Measurements from ENCODE around the gene MBIP.

DNA sequence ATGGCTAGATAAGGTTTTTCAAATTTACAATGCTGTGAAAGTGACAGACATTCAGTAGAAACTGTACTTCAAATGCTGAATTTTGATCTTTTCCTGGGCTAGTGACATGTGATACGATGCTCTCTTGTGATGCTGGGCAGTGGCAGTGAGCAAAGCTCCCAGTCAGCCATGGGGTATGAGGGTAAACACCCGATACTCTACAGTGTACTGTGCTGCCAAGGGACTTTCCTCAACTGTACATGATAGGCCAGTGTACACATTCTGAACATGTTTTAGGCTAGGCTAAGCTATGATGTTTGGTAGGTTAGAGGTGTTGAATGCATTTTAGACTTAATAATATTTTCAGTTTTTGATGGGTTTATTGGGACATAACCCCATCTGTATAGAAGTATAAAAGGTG lies 17.6 kb downstream of the MBIP start:
- no peak for TF ChIP-seq EZH2phosphoT487 (IDR thresholded peaks at IDR 0.05; ENCODE audit: borderline replicate concordance)
- TF ChIP-seq, protein P1, sequence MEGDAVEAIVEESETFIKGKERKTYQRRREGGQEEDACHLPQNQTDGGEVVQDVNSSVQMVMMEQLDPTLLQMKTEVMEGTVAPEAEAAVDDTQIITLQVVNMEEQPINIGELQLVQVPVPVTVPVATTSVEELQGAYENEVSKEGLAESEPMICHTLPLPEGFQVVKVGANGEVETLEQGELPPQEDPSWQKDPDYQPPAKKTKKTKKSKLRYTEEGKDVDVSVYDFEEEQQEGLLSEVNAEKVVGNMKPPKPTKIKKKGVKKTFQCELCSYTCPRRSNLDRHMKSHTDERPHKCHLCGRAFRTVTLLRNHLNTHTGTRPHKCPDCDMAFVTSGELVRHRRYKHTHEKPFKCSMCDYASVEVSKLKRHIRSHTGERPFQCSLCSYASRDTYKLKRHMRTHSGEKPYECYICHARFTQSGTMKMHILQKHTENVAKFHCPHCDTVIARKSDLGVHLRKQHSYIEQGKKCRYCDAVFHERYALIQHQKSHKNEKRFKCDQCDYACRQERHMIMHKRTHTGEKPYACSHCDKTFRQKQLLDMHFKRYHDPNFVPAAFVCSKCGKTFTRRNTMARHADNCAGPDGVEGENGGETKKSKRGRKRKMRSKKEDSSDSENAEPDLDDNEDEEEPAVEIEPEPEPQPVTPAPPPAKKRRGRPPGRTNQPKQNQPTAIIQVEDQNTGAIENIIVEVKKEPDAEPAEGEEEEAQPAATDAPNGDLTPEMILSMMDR (conservative IDR thresholded peaks at IDR 0.05; ENCODE audit: low read length), result no peak

All from Loucy (cell line).